Measurements from ENCODE around the gene ASTE1.

ASTE1 gene

GRCh38 chr3:131036986-131037385 is 10.4 kb upstream of the ASTE1 start:
- Mint-ChIP-seq H3K27ac (peak overlapping the region in 1 of 2 donors; percentile 20), H3K27me3 (no peaks in the 10 kb centered on the region), H3K4me1 (ENCODE audit: low read depth in 2 of 2) (peaks cover 4 to 11% of the 10 kb centered on the region in 2 donors), H3K9me3 (no peaks in the 10 kb centered on the region), H3K4me3 (no peak overlapping the region), H3K36me3 (ENCODE audit: insufficient read depth) (no peaks in the 10 kb centered on the region)
- DNase-seq (no peak), ATAC-seq (replicated peaks) (no peak)

GRCh38 chr3:131036200-131036816 is 9.7 kb upstream of the ASTE1 start:
- no peaks in the 10 kb centered on the region for H3K9me3 Mint-ChIP-seq
- ATAC-seq (replicated peaks) (no peak), DNase-seq (no peak)
- no peaks in the 10 kb centered on the region for H3K27me3 Mint-ChIP-seq
- H3K4me1 Mint-ChIP-seq (ENCODE audit: low read depth in 2 of 2) = peaks cover 0 to 4% of the 10 kb centered on the region in 2 donors
- H3K27ac Mint-ChIP-seq = peak overlapping the region; percentile 17 to 20
- no peaks in the 10 kb centered on the region for H3K36me3 Mint-ChIP-seq (ENCODE audit: insufficient read depth)
- H3K4me3 Mint-ChIP-seq = no peak overlapping the region

GRCh38 chr3:131033480-131034080 is 7.0 kb upstream of the ASTE1 start:
- H3K27ac Mint-ChIP-seq = no peak overlapping the region
- H3K27me3 Mint-ChIP-seq = no peaks in the 10 kb centered on the region
- peak; percentile 51 to 55 (median 54) for DNase-seq
- no peaks in the 10 kb centered on the region for H3K4me1 Mint-ChIP-seq (ENCODE audit: low read depth in 2 of 2)
- ATAC-seq (replicated peaks) = peak; percentile 70
- no peaks in the 10 kb centered on the region for H3K36me3 Mint-ChIP-seq (ENCODE audit: insufficient read depth)
- H3K4me3 Mint-ChIP-seq = no peak overlapping the region
- no peaks in the 10 kb centered on the region for H3K9me3 Mint-ChIP-seq

- no peak for DNase-seq
- H3K27ac Mint-ChIP-seq = peak overlapping the region in 1 of 2 donors; percentile 39
Measured at GRCh38 chr3:131031660-131032059, 5.0 kb upstream of the ASTE1 start.

GRCh38 chr3:131028844-131029243 is 2.2 kb upstream of the ASTE1 start:
- ATAC-seq (replicated peaks) = no peak

More at GRCh38 chr3:131031660-131032059, 5.0 kb upstream of the ASTE1 start:
- Mint-ChIP-seq H3K9me3 (no peaks in the 10 kb centered on the region), H3K36me3 (ENCODE audit: insufficient read depth) (peaks cover 11% of the 10 kb centered on the region), H3K27me3 (no peaks in the 10 kb centered on the region), H3K4me3 (no peak overlapping the region), H3K4me1 (ENCODE audit: low read depth in 2 of 2) (peaks cover 5 to 8% of the 10 kb centered on the region in 2 donors)
- ATAC-seq (replicated peaks) = no peak

GRCh38 chr3:131025539-131025938 is 1.1 kb downstream of the ASTE1 start:
- Mint-ChIP-seq H3K36me3 (ENCODE audit: insufficient read depth) (peaks cover 28% of the 10 kb centered on the region), H3K27me3 (no peaks in the 10 kb centered on the region), H3K4me3 (peak overlapping the region; percentile 87 to 92), H3K4me1 (ENCODE audit: low read depth in 2 of 2) (peaks cover 37 to 48% of the 10 kb centered on the region in 2 donors), H3K27ac (peak overlapping the region; percentile 97 to 99), H3K9me3 (no peaks in the 10 kb centered on the region)
- DNase-seq = no peak
- ATAC-seq (replicated peaks) = no peak

More at GRCh38 chr3:131028844-131029243, 2.2 kb upstream of the ASTE1 start:
- Mint-ChIP-seq H3K36me3 (ENCODE audit: insufficient read depth) (peaks cover 19% of the 10 kb centered on the region), H3K27me3 (no peaks in the 10 kb centered on the region), H3K4me3 (no peak overlapping the region), H3K9me3 (no peaks in the 10 kb centered on the region), H3K4me1 (ENCODE audit: low read depth in 2 of 2) (peaks cover 21 to 29% of the 10 kb centered on the region in 2 donors), H3K27ac (peak overlapping the region; percentile 35 to 80)
- DNase-seq = no peak

GRCh38 chr3:131020122-131020693 is 6.4 kb downstream of the ASTE1 start:
- Mint-ChIP-seq H3K4me3 (peak overlapping the region in 1 of 2 donors; percentile 58), H3K4me1 (ENCODE audit: low read depth in 2 of 2) (peaks cover 38 to 48% of the 10 kb centered on the region in 2 donors), H3K9me3 (no peaks in the 10 kb centered on the region), H3K27ac (peak overlapping the region; percentile 30 to 62), H3K27me3 (no peaks in the 10 kb centered on the region), H3K36me3 (ENCODE audit: insufficient read depth) (peaks cover 40% of the 10 kb centered on the region)
- no peak for DNase-seq
- no peak for ATAC-seq (replicated peaks)

GRCh38 chr3:131018970-131019369 is 7.7 kb downstream of the ASTE1 start:
- ATAC-seq (replicated peaks) (no peak), DNase-seq (no peak)
- H3K9me3 Mint-ChIP-seq = no peaks in the 10 kb centered on the region
- H3K4me3 Mint-ChIP-seq = no peak overlapping the region
- H3K36me3 Mint-ChIP-seq (ENCODE audit: insufficient read depth) = peaks cover 42% of the 10 kb centered on the region
- no peak overlapping the region for H3K27ac Mint-ChIP-seq
- no peaks in the 10 kb centered on the region for H3K27me3 Mint-ChIP-seq
- peaks cover 29 to 40% of the 10 kb centered on the region in 2 donors for H3K4me1 Mint-ChIP-seq (ENCODE audit: low read depth in 2 of 2)

GRCh38 chr3:131009698-131010097 is 16.9 kb downstream of the ASTE1 start:
- DNase-seq (no peak), ATAC-seq (replicated peaks) (no peak)
- no peak overlapping the region for H3K4me3 Mint-ChIP-seq
- H3K27me3 Mint-ChIP-seq = no peaks in the 10 kb centered on the region
- no peak overlapping the region for H3K27ac Mint-ChIP-seq
- H3K36me3 Mint-ChIP-seq (ENCODE audit: insufficient read depth) = peaks cover 33% of the 10 kb centered on the region
- no peaks in the 10 kb centered on the region for H3K9me3 Mint-ChIP-seq
- peaks cover 5 to 6% of the 10 kb centered on the region in 2 donors for H3K4me1 Mint-ChIP-seq (ENCODE audit: low read depth in 2 of 2)

GRCh38 chr3:131008326-131008725 is 18.3 kb downstream of the ASTE1 start:
- DNase-seq (no peak), ATAC-seq (replicated peaks) (no peak)
- Mint-ChIP-seq H3K36me3 (ENCODE audit: insufficient read depth) (peaks cover 35% of the 10 kb centered on the region), H3K27me3 (no peaks in the 10 kb centered on the region), H3K9me3 (no peaks in the 10 kb centered on the region), H3K27ac (peak overlapping the region; percentile 25 to 53), H3K4me1 (ENCODE audit: low read depth in 2 of 2) (peaks cover 7 to 13% of the 10 kb centered on the region in 2 donors), H3K4me3 (no peak overlapping the region)

GRCh38 chr3:131007782-131008181 is 18.8 kb downstream of the ASTE1 start:
- peaks cover 6 to 13% of the 10 kb centered on the region in 2 donors for H3K4me1 Mint-ChIP-seq (ENCODE audit: low read depth in 2 of 2)
- DNase-seq (no peak), ATAC-seq (replicated peaks) (no peak)
- H3K4me3 Mint-ChIP-seq = no peak overlapping the region
- peak overlapping the region in 1 of 2 donors; percentile 53 for H3K27ac Mint-ChIP-seq
- no peaks in the 10 kb centered on the region for H3K27me3 Mint-ChIP-seq
- H3K36me3 Mint-ChIP-seq (ENCODE audit: insufficient read depth) = peaks cover 30% of the 10 kb centered on the region
- H3K9me3 Mint-ChIP-seq = no peaks in the 10 kb centered on the region

GRCh38 chr3:131007256-131007655 is 19.4 kb downstream of the ASTE1 start:
- Mint-ChIP-seq H3K36me3 (ENCODE audit: insufficient read depth) (peaks cover 25% of the 10 kb centered on the region), H3K9me3 (no peaks in the 10 kb centered on the region), H3K4me3 (no peak overlapping the region), H3K27me3 (no peaks in the 10 kb centered on the region), H3K4me1 (ENCODE audit: low read depth in 2 of 2) (peaks cover 6 to 13% of the 10 kb centered on the region in 2 donors), H3K27ac (no peak overlapping the region)
- no peak for ATAC-seq (replicated peaks)
- no peak for DNase-seq

- H3K9me3 Mint-ChIP-seq = no peaks in the 10 kb centered on the region
- no peaks in the 10 kb centered on the region for H3K27me3 Mint-ChIP-seq
- peaks cover 29% of the 10 kb centered on the region for H3K36me3 Mint-ChIP-seq (ENCODE audit: insufficient read depth)
- H3K4me3 Mint-ChIP-seq = no peak overlapping the region
- ATAC-seq (replicated peaks) = peak; percentile 85
- DNase-seq = no peak
- peak overlapping the region in 1 of 2 donors; percentile 56 for H3K27ac Mint-ChIP-seq
- H3K4me1 Mint-ChIP-seq (ENCODE audit: low read depth in 2 of 2) = peaks cover 6 to 16% of the 10 kb centered on the region in 2 donors
Measured at GRCh38 chr3:131004603-131005002, 22.0 kb downstream of the ASTE1 start.

- no peak overlapping the region for H3K4me3 Mint-ChIP-seq
- peak overlapping the region; percentile 29 to 54 for H3K27ac Mint-ChIP-seq
- H3K36me3 Mint-ChIP-seq (ENCODE audit: insufficient read depth) = peaks cover 36% of the 10 kb centered on the region
- ATAC-seq (replicated peaks) (no peak), DNase-seq (no peak)
- H3K27me3 Mint-ChIP-seq = no peaks in the 10 kb centered on the region
- H3K4me1 Mint-ChIP-seq (ENCODE audit: low read depth in 2 of 2) = peaks cover 6 to 16% of the 10 kb centered on the region in 2 donors
- H3K9me3 Mint-ChIP-seq = no peaks in the 10 kb centered on the region
Measured at GRCh38 chr3:131001071-131001470, 25.6 kb downstream of the ASTE1 start.
